Measurements from ENCODE around the gene SLC11A1.

GRCh38 chr2:218364196-218364595 lies 17.9 kb upstream of the SLC11A1 start:
- TF ChIP-seq POLR2A (IDR thresholded peaks at IDR 0.05) (no peak), CTCF (IDR thresholded peaks at IDR 0.05) (no peak), POLR2AphosphoS5 (IDR thresholded peaks at IDR 0.05) (no peak)

All from upper lobe of left lung (tissue), 4 donors.